ENCODE data around the gene MED8. TPM values are rescaled to one million over a fixed set of nuclear protein-coding genes. Genes with fewer than 3 reads are reported as not detected.

The MED8 gene
- total RNA-seq, 5 donors from 2014 or later (not counting 1 experiment from before 2014, with no cell fraction given): 11.4 to 32.9 (median 29.5) TPM

DNA sequence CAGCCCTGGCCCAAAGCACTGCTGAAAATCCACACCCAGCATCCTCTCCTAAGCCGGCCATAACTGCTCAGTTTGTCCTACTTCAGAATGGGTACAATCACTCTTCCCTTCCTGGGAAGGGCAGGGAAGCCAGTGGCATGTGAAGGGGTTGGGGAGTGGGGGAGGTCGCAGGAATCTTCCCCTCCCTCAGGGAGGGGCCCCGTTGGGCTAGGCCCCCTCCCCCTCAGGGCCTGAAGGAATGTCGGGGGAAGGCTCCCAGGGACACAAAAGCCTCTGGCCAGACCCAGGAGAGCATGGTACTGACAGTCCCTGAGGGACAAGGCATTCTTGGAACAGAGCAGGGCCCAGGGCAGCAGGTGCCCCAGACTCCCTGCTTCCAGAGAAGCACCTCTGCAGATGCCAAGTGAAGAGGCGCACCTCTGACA is 23.0 kb downstream of the MED8 start:
- Mint-ChIP-seq H3K4me3 (peak overlapping the region; percentile 81 to 97 (median 87)), H3K27ac (peak overlapping the region; percentile 88 to 91), H3K9me3 (no peaks in the 10 kb centered on the region), H3K4me1 (peaks cover 42 to 48% (median 44%) of the 10 kb centered on the region in 3 donors), H3K27me3 (no peaks in the 10 kb centered on the region), H3K36me3 (peaks cover 26% of the 10 kb centered on the region)
- no peak for ATAC-seq (replicated peaks in 1 of 4)
- ChIA-PET CTCF (no interaction called here), POLR2A (no interaction called here)
- no peaks in the 10 kb centered on the region for H3K27me3 ChIP-seq (replicated peaks in 1 of 2; ENCODE audit: control insufficient read depth in 2 of 2, extremely low read depth in 1 of 2, insufficient read depth in 2 of 2, low read length in 1 of 2)
- H3K9me3 ChIP-seq: no peaks in the 10 kb centered on the region
- no peak for DNase-seq
- peak overlapping the region; percentile 74 for H3K27ac ChIP-seq (ENCODE audit: low read length)
- peaks cover 5 to 35% of the 10 kb centered on the region in 2 donors for H3K36me3 ChIP-seq (ENCODE audit: control insufficient read depth in 2 of 2, extremely low read depth in 1 of 2, insufficient read depth in 1 of 2, low read length in 1 of 2)
- 36% methylated on average over 2 of the region's 5 CpGs for WGBS (ENCODE audit: insufficient coverage)
- peaks cover 4 to 36% of the 10 kb centered on the region in 2 experiments for H3K4me1 ChIP-seq (ENCODE audit: control insufficient read depth in 1 of 2, extremely low read depth in 1 of 2, insufficient read depth in 2 of 2, low read length in 2 of 2)
- H3K4me3 ChIP-seq (ENCODE audit: control insufficient read depth in 1 of 2, extremely low read depth in 1 of 2, low read length in 1 of 2): peak overlapping the region; percentile 63 to 69

DNA sequence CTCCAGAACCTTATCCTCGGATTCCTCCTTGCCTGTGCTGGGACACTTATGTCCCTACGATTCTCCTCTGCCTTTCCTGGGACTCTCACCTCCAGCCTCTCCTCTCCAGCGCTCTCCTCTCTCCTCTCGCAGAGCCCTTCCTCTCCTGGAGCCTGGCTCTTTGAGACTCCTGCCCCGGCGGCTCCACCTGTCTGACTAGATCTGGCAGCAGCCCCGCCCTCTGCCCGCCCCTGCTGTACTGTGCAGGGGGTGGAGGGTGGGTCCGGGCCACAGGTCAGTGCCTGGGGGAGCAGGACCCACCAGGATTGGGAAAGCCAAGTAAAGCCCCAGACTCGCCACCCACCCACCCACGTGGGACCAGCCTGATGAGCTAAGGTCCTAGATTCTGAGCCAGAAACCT is 23.4 kb downstream of the MED8 start:
- Mint-ChIP-seq H3K36me3 (peaks cover 28% of the 10 kb centered on the region), H3K27ac (peak overlapping the region; percentile 88 to 91), H3K27me3 (no peaks in the 10 kb centered on the region), H3K4me3 (peak overlapping the region; percentile 81 to 97 (median 87)), H3K4me1 (peaks cover 40 to 48% (median 42%) of the 10 kb centered on the region in 3 donors), H3K9me3 (no peaks in the 10 kb centered on the region)
- Histone ChIP-seq H3K27ac (ENCODE audit: low read length) (peak overlapping the region; percentile 74), H3K27me3 (replicated peaks in 1 of 2; ENCODE audit: control insufficient read depth in 2 of 2, extremely low read depth in 1 of 2, insufficient read depth in 2 of 2, low read length in 1 of 2) (no peaks in the 10 kb centered on the region), H3K4me1 (ENCODE audit: control insufficient read depth in 1 of 2, extremely low read depth in 1 of 2, insufficient read depth in 2 of 2, low read length in 2 of 2) (peaks cover 4 to 36% of the 10 kb centered on the region in 2 experiments), H3K9me3 (no peaks in the 10 kb centered on the region), H3K36me3 (ENCODE audit: control insufficient read depth in 2 of 2, extremely low read depth in 1 of 2, insufficient read depth in 1 of 2, low read length in 1 of 2) (peaks cover 5 to 35% of the 10 kb centered on the region in 2 donors), H3K4me3 (ENCODE audit: control insufficient read depth in 1 of 2, extremely low read depth in 1 of 2, low read length in 1 of 2) (no peak overlapping the region)
- ATAC-seq (replicated peaks in 1 of 4) (no peak), DNase-seq (no peak)
- 67% methylated on average over 3 of the region's 11 CpGs for WGBS (ENCODE audit: insufficient coverage)
- POLR2A ChIA-PET: no interaction called here
- CTCF ChIA-PET: no interaction called here

DNA sequence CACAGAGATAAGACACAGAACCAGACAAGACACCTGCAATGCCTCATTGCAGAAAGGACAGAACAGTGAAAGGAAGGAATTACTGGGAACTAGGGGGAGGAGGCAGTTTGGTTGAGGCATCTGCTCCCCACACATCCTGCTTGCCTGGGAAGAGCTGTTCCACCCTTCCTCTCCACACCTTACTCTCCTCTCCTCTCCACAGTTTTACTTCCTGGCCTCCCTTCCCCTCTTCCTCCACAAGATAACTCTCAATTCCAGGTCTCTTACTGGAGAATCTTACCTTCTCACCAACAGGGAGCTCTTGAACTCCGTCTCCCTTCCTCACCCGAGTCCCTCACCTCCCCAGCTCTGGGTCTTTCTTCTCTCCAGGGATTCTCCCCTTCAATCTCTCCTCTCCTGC is 23.9 kb downstream of the MED8 start:
- H3K27me3 Mint-ChIP-seq: no peaks in the 10 kb centered on the region
- peak overlapping the region; percentile 74 for H3K27ac ChIP-seq (ENCODE audit: low read length)
- ChIA-PET POLR2A (no interaction called here), CTCF (no interaction called here)
- DNase-seq: no peak
- peaks cover 36 to 44% (median 37%) of the 10 kb centered on the region in 3 donors for H3K4me1 Mint-ChIP-seq
- peaks cover 7 to 35% of the 10 kb centered on the region in 2 donors for H3K36me3 ChIP-seq (ENCODE audit: control insufficient read depth in 2 of 2, extremely low read depth in 1 of 2, insufficient read depth in 1 of 2, low read length in 1 of 2)
- H3K4me3 ChIP-seq (ENCODE audit: control insufficient read depth in 1 of 2, extremely low read depth in 1 of 2, low read length in 1 of 2): no peak overlapping the region
- peaks cover 29% of the 10 kb centered on the region for H3K36me3 Mint-ChIP-seq
- H3K9me3 ChIP-seq: no peaks in the 10 kb centered on the region
- no peaks in the 10 kb centered on the region for H3K9me3 Mint-ChIP-seq
- H3K4me1 ChIP-seq (ENCODE audit: control insufficient read depth in 1 of 2, extremely low read depth in 1 of 2, insufficient read depth in 2 of 2, low read length in 2 of 2): peaks cover 4 to 36% of the 10 kb centered on the region in 2 experiments
- peak overlapping the region; percentile 88 to 91 for H3K27ac Mint-ChIP-seq
- no peaks in the 10 kb centered on the region for H3K27me3 ChIP-seq (replicated peaks in 1 of 2; ENCODE audit: control insufficient read depth in 2 of 2, extremely low read depth in 1 of 2, insufficient read depth in 2 of 2, low read length in 1 of 2)
- no peak for ATAC-seq (replicated peaks in 1 of 4)
- H3K4me3 Mint-ChIP-seq: peak overlapping the region; percentile 81 to 97 (median 87)
- 94% methylated on average over 2 of the region's 2 CpGs for WGBS (ENCODE audit: insufficient coverage)

DNA sequence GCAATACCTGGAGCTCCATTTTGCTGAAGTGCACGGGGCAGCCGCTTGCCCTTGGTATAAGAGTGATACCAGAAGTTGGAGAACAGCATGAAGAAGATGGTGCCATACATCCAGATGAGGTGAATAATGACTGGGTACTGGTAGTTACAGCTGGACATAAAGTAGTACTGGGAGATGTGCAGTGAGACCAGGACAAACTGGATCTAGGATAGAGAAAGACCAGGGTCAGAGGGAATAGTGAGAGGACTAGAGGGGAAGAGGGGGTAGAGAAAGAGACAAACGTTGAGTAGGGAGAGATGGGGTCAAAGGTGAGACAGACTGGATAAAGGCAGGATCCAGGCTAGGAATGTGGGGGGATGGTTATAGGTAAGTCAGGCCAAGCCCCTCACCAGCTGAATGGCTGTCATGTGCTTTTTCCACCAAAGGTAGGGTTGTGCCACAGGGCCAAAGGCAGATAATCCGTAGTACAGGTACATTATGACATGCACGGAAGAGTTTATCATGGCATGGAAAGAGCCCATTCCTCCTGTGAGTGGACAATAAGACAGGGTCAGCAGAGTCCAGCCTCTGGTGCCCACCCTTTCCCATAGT is 25.6 kb downstream of the MED8 start:
- Histone ChIP-seq H3K36me3 (ENCODE audit: control insufficient read depth in 2 of 2, extremely low read depth in 1 of 2, insufficient read depth in 1 of 2, low read length in 1 of 2) (peaks cover 7 to 35% of the 10 kb centered on the region in 2 donors), H3K27ac (ENCODE audit: low read length) (no peak overlapping the region), H3K4me1 (ENCODE audit: control insufficient read depth in 1 of 2, extremely low read depth in 1 of 2, insufficient read depth in 2 of 2, low read length in 2 of 2) (peaks cover 4 to 33% of the 10 kb centered on the region in 2 experiments), H3K27me3 (replicated peaks in 1 of 2; ENCODE audit: control insufficient read depth in 2 of 2, extremely low read depth in 1 of 2, insufficient read depth in 2 of 2, low read length in 1 of 2) (no peaks in the 10 kb centered on the region), H3K9me3 (no peaks in the 10 kb centered on the region), H3K4me3 (ENCODE audit: control insufficient read depth in 1 of 2, extremely low read depth in 1 of 2, low read length in 1 of 2) (no peak overlapping the region)
- no peak for ATAC-seq (replicated peaks in 1 of 4)
- H3K27ac Mint-ChIP-seq: no peak overlapping the region
- no peaks in the 10 kb centered on the region for H3K27me3 Mint-ChIP-seq
- peaks cover 29% of the 10 kb centered on the region for H3K36me3 Mint-ChIP-seq
- H3K9me3 Mint-ChIP-seq: no peaks in the 10 kb centered on the region
- WGBS (ENCODE audit: insufficient coverage): 84% methylated on average over 5 of the region's 5 CpGs
- CTCF ChIA-PET: no interaction called here
- POLR2A ChIA-PET: interaction anchor here in 1 of 2 donors (0.6 kb wide), 2 partner anchors 9 to 31 kb away, joined by 6 read pairs; no protein-coding TSS in a partner anchor
- no peak for DNase-seq
- peaks cover 36 to 47% (median 40%) of the 10 kb centered on the region in 3 donors for H3K4me1 Mint-ChIP-seq
- no peak overlapping the region for H3K4me3 Mint-ChIP-seq

DNA sequence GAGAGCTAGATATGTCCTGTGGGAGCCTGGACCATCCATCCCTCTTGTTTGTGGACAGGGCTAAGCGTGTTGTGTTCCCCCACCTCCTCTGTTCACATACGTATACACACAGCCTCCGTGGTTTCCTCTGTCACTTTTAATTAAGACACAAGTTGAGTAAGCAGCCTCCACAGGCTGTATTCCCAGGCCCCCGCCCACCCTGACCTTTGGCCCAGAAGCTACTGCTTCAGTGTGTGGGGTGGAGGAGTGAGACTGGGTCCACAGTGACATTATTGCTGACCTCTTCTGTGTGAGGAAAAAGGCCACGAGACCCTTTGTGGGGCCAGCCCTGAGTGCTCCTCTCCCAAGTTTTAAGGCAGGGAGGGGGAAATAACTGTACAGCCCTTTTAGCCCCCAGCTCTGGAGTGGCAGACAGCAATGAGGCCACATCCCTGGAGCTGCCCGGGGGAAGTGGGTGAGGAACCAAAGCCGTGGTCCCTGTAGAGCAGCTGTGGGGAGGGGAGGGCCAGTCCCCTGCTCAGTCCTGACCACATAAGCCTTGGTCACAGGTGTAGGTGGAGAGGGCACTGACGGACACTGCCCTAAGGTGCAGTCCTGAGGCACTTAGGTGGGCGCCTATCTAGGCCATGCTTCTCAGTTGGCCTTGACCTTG is 26.2 kb downstream of the MED8 start:
- Mint-ChIP-seq H3K4me1 (peaks cover 32 to 47% (median 37%) of the 10 kb centered on the region in 3 donors), H3K27ac (no peak overlapping the region), H3K4me3 (no peak overlapping the region), H3K27me3 (no peaks in the 10 kb centered on the region), H3K9me3 (no peaks in the 10 kb centered on the region), H3K36me3 (peaks cover 29% of the 10 kb centered on the region)
- DNase-seq (no peak), ATAC-seq (replicated peaks in 1 of 4) (no peak)
- 73% methylated on average over 4 of the region's 9 CpGs for WGBS (ENCODE audit: insufficient coverage)
- Histone ChIP-seq H3K27me3 (replicated peaks in 1 of 2; ENCODE audit: control insufficient read depth in 2 of 2, extremely low read depth in 1 of 2, insufficient read depth in 2 of 2, low read length in 1 of 2) (no peaks in the 10 kb centered on the region), H3K9me3 (no peaks in the 10 kb centered on the region), H3K4me3 (ENCODE audit: control insufficient read depth in 1 of 2, extremely low read depth in 1 of 2, low read length in 1 of 2) (no peak overlapping the region), H3K27ac (ENCODE audit: low read length) (no peak overlapping the region), H3K4me1 (ENCODE audit: control insufficient read depth in 1 of 2, extremely low read depth in 1 of 2, insufficient read depth in 2 of 2, low read length in 2 of 2) (peaks cover 0 to 30% of the 10 kb centered on the region in 2 experiments), H3K36me3 (ENCODE audit: control insufficient read depth in 2 of 2, extremely low read depth in 1 of 2, insufficient read depth in 1 of 2, low read length in 1 of 2) (peaks cover 7 to 35% of the 10 kb centered on the region in 2 donors)
- CTCF ChIA-PET: interaction anchor here in 1 of 2 donors (0.6 kb wide), 1 partner anchor 8 kb away, joined by 3 read pairs; no protein-coding TSS in a partner anchor
- POLR2A ChIA-PET: interaction anchor here in 1 of 2 donors (0.6 kb wide), 1 partner anchor 32 kb away, joined by 6 read pairs; no protein-coding TSS in a partner anchor

DNA sequence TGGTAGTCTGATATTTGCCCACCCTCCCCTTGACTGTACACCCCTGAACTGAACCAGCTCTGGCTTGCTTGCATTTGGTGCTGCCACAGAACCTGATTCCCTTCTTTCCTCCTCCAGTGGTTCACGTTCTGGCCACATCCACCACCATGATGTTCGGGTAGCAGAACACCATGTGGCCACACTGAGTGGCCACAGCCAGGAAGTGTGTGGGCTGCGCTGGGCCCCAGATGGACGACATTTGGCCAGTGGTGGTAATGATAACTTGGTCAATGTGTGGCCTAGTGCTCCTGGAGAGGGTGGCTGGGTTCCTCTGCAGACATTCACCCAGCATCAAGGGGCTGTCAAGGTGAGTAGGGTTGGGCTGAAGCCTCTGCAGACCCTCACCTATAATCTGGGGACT is 29.0 kb downstream of the MED8 start:
- Histone ChIP-seq H3K27ac (ENCODE audit: low read length) (no peak overlapping the region), H3K27me3 (replicated peaks in 1 of 2; ENCODE audit: control insufficient read depth in 2 of 2, extremely low read depth in 1 of 2, insufficient read depth in 2 of 2, low read length in 1 of 2) (no peaks in the 10 kb centered on the region), H3K9me3 (no peaks in the 10 kb centered on the region), H3K4me1 (ENCODE audit: control insufficient read depth in 1 of 2, extremely low read depth in 1 of 2, insufficient read depth in 2 of 2, low read length in 2 of 2) (peaks cover 5 to 16% of the 10 kb centered on the region in 2 experiments), H3K36me3 (ENCODE audit: control insufficient read depth in 2 of 2, extremely low read depth in 1 of 2, insufficient read depth in 1 of 2, low read length in 1 of 2) (peaks cover 7 to 35% of the 10 kb centered on the region in 2 donors), H3K4me3 (ENCODE audit: control insufficient read depth in 1 of 2, extremely low read depth in 1 of 2, low read length in 1 of 2) (no peak overlapping the region)
- no peak overlapping the region for H3K4me3 Mint-ChIP-seq
- H3K36me3 Mint-ChIP-seq: peaks cover 29% of the 10 kb centered on the region
- ATAC-seq (replicated peaks in 1 of 4): no peak
- H3K27ac Mint-ChIP-seq: no peak overlapping the region
- ChIA-PET CTCF (no interaction called here), POLR2A (no interaction called here)
- peaks cover 22 to 37% (median 26%) of the 10 kb centered on the region in 3 donors for H3K4me1 Mint-ChIP-seq
- H3K27me3 Mint-ChIP-seq: no peaks in the 10 kb centered on the region
- no peaks in the 10 kb centered on the region for H3K9me3 Mint-ChIP-seq
- DNase-seq: no peak
- 27% methylated on average over 2 of the region's 4 CpGs for WGBS (ENCODE audit: insufficient coverage)

Measured in T-cell (primary cell).